K562 (cell line): ENCODE results near the gene IGFL1. TPM values are rescaled to one million over a fixed set of nuclear protein-coding genes. Genes with fewer than 3 reads are reported as not detected.
A peak's percentile ranks its signal among the peaks of the same experiment; 100 is the strongest.

Experiments
- ATAC-seq: fragments of 200-7000 bp; cut with Tn5 transposase; 3 replicates; pipeline ENCODE4 v1.9.1; 2020; ENCODE audit warnings: moderate library complexity
- BruUV-seq: library from RNA; stranded (reverse); fragments of 400-500 nt; replicated peaks from 2 replicates; lab custom pipeline; 2021; lab: Mats Ljungman, UMichigan
- CTCF ChIA-PET: fragments of 300-600 bp; formaldehyde crosslinking; extraction: SDS; loops from one replicate; lab custom pipeline; 2021; ENCODE audit warnings: low intra/inter-chr PET ratio; lab: Yijun Ruan, JAX
- POLR2A ChIA-PET: fragments of 300-600, 350-650 bp; sonication (Branson Sonifier 250); formaldehyde crosslinking; extraction: SDS; loops from one replicate; lab custom pipeline; 2021; ENCODE audit warnings: antibody characterized with exemption, inconsistent platforms; lab: Yijun Ruan, JAX
- DNase-seq, 4 experiments: peaks; one replicate each; pipeline versions ENCODE4 v3.0.0 to v3.0.0-alpha.2; 2011 to 2018; ENCODE audit warnings: low spot score in 3 of 4, mixed read lengths in 3 of 4; ENCODE audit errors: extremely low read depth in 1 of 4
- FAIRE-seq: peaks from 2 replicates; lab custom pipeline; 2011; peaks lifted over from hg19 to GRCh38; lab: Jason Lieb, UNC
- H2AFZ ChIP-seq: 2 replicates; pipeline ENCODE4 v1.6.0; 2011; ENCODE audit warnings: low read depth, low read length, control low read depth, inconsistent platforms
- H3K27ac ChIP-seq: fragments of 200-600 bp; 3 replicates; pipeline ENCODE4 v1.8.0; 2011; ENCODE audit warnings: low read depth, mild to moderate bottlenecking, control low read depth, inconsistent platforms, low read length, moderate library complexity, mixed read lengths; ENCODE audit errors: extremely low read depth
- H3K27me3 ChIP-seq, 2 experiments: fragments of 300-600 bp in 1 of 2; 2 replicates in 1 of 2; 3 replicates in 1 of 2; pipeline versions ENCODE4 v1.6.0 to v1.8.0; 2011; ENCODE audit warnings: inconsistent platforms in 2 of 2, low read length in 2 of 2, mild to moderate bottlenecking in 1 of 2, mixed read lengths in 1 of 2, moderate library complexity in 1 of 2; ENCODE audit not compliant: control insufficient read depth in 2 of 2, insufficient read depth in 2 of 2
- H3K36me3 ChIP-seq: fragments of 300-600 bp; 3 replicates; pipeline ENCODE4 v1.8.0; 2011; ENCODE audit warnings: mild to moderate bottlenecking, low read length, inconsistent platforms; ENCODE audit not compliant: control insufficient read depth, insufficient read depth
- H3K4me1 ChIP-seq, 2 experiments: fragments of 200-600 bp in 1 of 2; replicated peaks in 1 of 2; 2 replicates in 1 of 2; 3 replicates in 1 of 2; pipeline versions ENCODE4 v1.5.1 to v1.8.0; 2011; ENCODE audit warnings: inconsistent platforms in 2 of 2, low read length in 2 of 2, mild to moderate bottlenecking in 1 of 2, mixed read lengths in 1 of 2, moderate library complexity in 1 of 2; ENCODE audit not compliant: control insufficient read depth in 2 of 2, insufficient read depth in 2 of 2
- H3K4me2 ChIP-seq: 2 replicates; pipeline ENCODE4 v1.6.1; 2011; ENCODE audit warnings: low read length, control low read depth, inconsistent platforms, mixed read lengths; ENCODE audit not compliant: insufficient read depth
- H3K4me3 ChIP-seq: fragments of 200-600 bp; sonication (generic), shearing (Covaris generic); 2 replicates; pipeline ENCODE4 v1.5.1; 2016; ENCODE audit warnings: control low read depth, inconsistent platforms
- H3K79me2 ChIP-seq: fragments of 200-600 bp; 3 replicates; pipeline ENCODE4 v1.8.0; 2011; ENCODE audit warnings: low read length, inconsistent platforms; ENCODE audit not compliant: control insufficient read depth, insufficient read depth
- H3K9ac ChIP-seq, 2 experiments: 2 replicates each; pipeline versions ENCODE4 v1.6.0 to v1.6.1; 2011; ENCODE audit warnings: low read depth in 2 of 2, low read length in 2 of 2, control low read depth in 1 of 2, inconsistent platforms in 1 of 2, mild to moderate bottlenecking in 1 of 2, mixed read lengths in 1 of 2; ENCODE audit not compliant: insufficient read depth in 1 of 2
- H3K9me1 ChIP-seq: one replicate; pipeline ENCODE4 v1.6.0; 2011; ENCODE audit warnings: inconsistent platforms, mild to moderate bottlenecking, low read length, moderate library complexity; ENCODE audit not compliant: control insufficient read depth, insufficient read depth
- H3K9me3 ChIP-seq: replicated peaks from 2 replicates; pipeline ENCODE4 v1.5.1; 2011; ENCODE audit warnings: low read depth, low read length, inconsistent platforms; ENCODE audit not compliant: control insufficient read depth, insufficient read depth
- H4K20me1 ChIP-seq: replicated peaks from 2 replicates; pipeline ENCODE4 v1.6.1; 2011; ENCODE audit warnings: low read length, inconsistent platforms, mixed read lengths; ENCODE audit not compliant: control insufficient read depth, insufficient read depth
- CBX5 ChIP-seq: IDR thresholded peaks from 2 replicates; pipeline ENCODE4 v1.6.1; 2014; ENCODE audit warnings: low read depth, borderline replicate concordance
- HDAC2 ChIP-seq: fragments of 450-650 bp; IDR thresholded peaks from 2 replicates; pipeline ENCODE4 v1.6.1; 2016; ENCODE audit warnings: mild to moderate bottlenecking
- HOXB6 ChIP-seq: fragments of 250-450 bp; sonication (Bioruptor Pico); IDR thresholded peaks from 2 replicates; pipeline ENCODE4 v1.5.1; 2022; ENCODE audit warnings: mild to moderate bottlenecking, borderline replicate concordance
- KAT8 ChIP-seq: fragments of 450-650 bp; IDR thresholded peaks from 2 replicates; pipeline ENCODE4 v1.6.1; 2016; ENCODE audit warnings: low read depth, mild to moderate bottlenecking
- MEF2A ChIP-seq: IDR thresholded peaks from 2 replicates; pipeline ENCODE4 v1.6.1; 2011; ENCODE audit warnings: low read depth, mild to moderate bottlenecking, low read length, moderate library complexity; ENCODE audit not compliant: control insufficient read depth
- MTA1 ChIP-seq: fragments of 450-650 bp; IDR thresholded peaks from 2 replicates; pipeline ENCODE4 v1.6.1; 2017; ENCODE audit warnings: borderline replicate concordance
- NONO ChIP-seq, 2 experiments: fragments of 200-400 bp in 1 of 2; fragments of 450-650 bp in 1 of 2; formaldehyde crosslinking in 1 of 2; IDR thresholded peaks; 2 replicates each; pipeline ENCODE4 v1.6.1; 2017; ENCODE audit warnings: low read depth in 2 of 2, mild to moderate bottlenecking in 2 of 2, moderate library complexity in 2 of 2, low read length in 1 of 2
- NR3C1 ChIP-seq: sonication (generic); formaldehyde crosslinking; IDR thresholded peaks from 2 replicates; pipeline ENCODE4 v1.8.1; 2022; ENCODE audit warnings: missing genetic modification reagents
- RBM34 ChIP-seq: fragments of 200-400 bp; formaldehyde crosslinking; IDR thresholded peaks from 2 replicates; pipeline ENCODE4 v1.6.1; 2018; ENCODE audit warnings: low read length, borderline replicate concordance; ENCODE audit not compliant: insufficient read depth
- SMARCB1 ChIP-seq: IDR thresholded peaks from 2 replicates; pipeline ENCODE4 v1.6.1; 2011; ENCODE audit warnings: improper control_type of control experiment, low read depth; ENCODE audit not compliant: insufficient read length
- SMC3 ChIP-seq: conservative IDR thresholded peaks from 2 replicates; pipeline ENCODE4 v1.6.1; 2011; ENCODE audit warnings: low read depth, low read length, improper control_type of control experiment; ENCODE audit not compliant: insufficient read depth
- SNIP1 ChIP-seq: fragments of 450-650 bp; IDR thresholded peaks from 2 replicates; pipeline ENCODE4 v1.7.1; 2017; ENCODE audit warnings: low read depth, mild to moderate bottlenecking
- SRSF9 ChIP-seq: fragments of 200-400 bp; formaldehyde crosslinking; IDR thresholded peaks from 2 replicates; pipeline ENCODE4 v1.6.1; 2017; ENCODE audit warnings: low read depth, low read length, borderline replicate concordance
- TCF7 ChIP-seq: sonication (generic); IDR thresholded peaks from 2 replicates; pipeline ENCODE4 v1.6.1; 2016; ENCODE audit warnings: antibody characterized with exemption, borderline replicate concordance
- TEAD1 ChIP-seq, 2 experiments: fragments of 450-650 bp in 1 of 2; sonication (generic) in 1 of 2; formaldehyde crosslinking; IDR thresholded peaks; 2 replicates each; pipeline versions ENCODE4 v1.4.0 to v1.8.0; 2020 to 2022; ENCODE audit warnings: mild to moderate bottlenecking in 2 of 2, missing genetic modification reagents in 1 of 2
- ZBED1 ChIP-seq: IDR thresholded peaks from 2 replicates; pipeline ENCODE4 v1.6.1; 2014
- ZBTB7A ChIP-seq: IDR thresholded peaks from 2 replicates; pipeline ENCODE4 v1.6.1; 2011; ENCODE audit warnings: low read depth, mild to moderate bottlenecking, low read length, moderate library complexity, borderline replicate concordance; ENCODE audit not compliant: control insufficient read depth
- ZFP1 ChIP-seq: fragments of 450-650 bp; formaldehyde crosslinking; IDR thresholded peaks from 2 replicates; pipeline ENCODE4 v1.4.0; 2020; ENCODE audit warnings: mild to moderate bottlenecking, mixed read lengths
- ZFX ChIP-seq: sonication (generic); formaldehyde crosslinking; IDR thresholded peaks from 2 replicates; pipeline ENCODE4 v1.8.0; 2022; ENCODE audit warnings: mild to moderate bottlenecking, missing genetic modification reagents, moderate library complexity
- ZNF217 ChIP-seq: sonication (generic); formaldehyde crosslinking; IDR thresholded peaks from 2 replicates; pipeline ENCODE4 v1.8.0; 2022; ENCODE audit warnings: mild to moderate bottlenecking, missing genetic modification reagents
- ZNF583 ChIP-seq: fragments of 250-450 bp; sonication (Bioruptor Pico); IDR thresholded peaks from 2 replicates; pipeline ENCODE4 v1.4.0; 2020
- ZNF764 ChIP-seq: fragments of 250-450 bp; sonication (Bioruptor Pico); IDR thresholded peaks from 2 replicates; pipeline ENCODE4 v1.4.0; 2020; ENCODE audit warnings: low read depth, mild to moderate bottlenecking, moderate library complexity
- WGBS: fragments of 100-300 bp; shearing (Covaris generic); methylation state at CpG from one replicate; pipeline ENCODE4 v1.1.6; 2016; ENCODE audit warnings: low coverage, mixed read lengths; ENCODE audit not compliant: insufficient coverage; ENCODE audit errors: missing lambda C conversion rate; 5-methylcytosine and 5-hydroxymethylcytosine counted together
- in situ Hi-C: fragments of 300-500 bp; cut with MboI; formaldehyde crosslinking; loops from 4 replicates; pipeline ENCODE4 v1.15.0; 2018; ENCODE audit warnings: inconsistent platforms, mixed read lengths
- intact Hi-C: fragments of 100-400 bp; cut with micrococcal nuclease; formaldehyde crosslinking; loops from 2 replicates; pipeline ENCODE4 v1.14.2; 2022
- polyA plus RNA-seq, 8 experiments: library from polyadenylated mRNA; depleted of rRNA in 4 of 8; stranded (reverse) in 5 of 8; unstranded in 3 of 8; fragments of >200 nt; fragmentation: Nextera tagmentation in 2 of 8; fragmentation: Illumina TruSeq in 1 of 8; extraction: Ambion mirVana in 2 of 8; extraction: Trizol in 1 of 8; gene quantifications; 2 replicates each; pipeline versions ENCODE4 v1.2.1 to v1.2.3, GENCODE V29; 2011 to 2014; ENCODE audit warnings: inconsistent platforms in 1 of 8, missing spikeins in 1 of 8
- total RNA-seq, 7 experiments: library from RNA; depleted of rRNA in 6 of 7; stranded (reverse); fragments of >200 nt in 6 of 7; fragmentation: Illumina TruSeq in 2 of 7; extraction: Trizol in 2 of 7; gene quantifications; 2 replicates each; pipeline versions ENCODE4 v1.2.1 to v1.2.3, GENCODE V29; 2011 to 2021; ENCODE audit warnings: low replicate concordance in 1 of 7
- TF ChIP-seq, protein P1 (sequence below): fragments of 250-450 bp; sonication (Bioruptor Pico); IDR thresholded peaks from 2 replicates; pipeline ENCODE4 v1.5.0; 2021
- TF ChIP-seq, protein P2 (sequence below): fragments of 450-650 bp; IDR thresholded peaks from one replicate; pipeline ENCODE4 v1.6.1; 2018; ENCODE audit warnings: mild to moderate bottlenecking, moderate library complexity; ENCODE audit not compliant: partially characterized antibody

Gene IGFL1
- total and polyA plus RNA-seq, 9 of the 15 experiments (the other 6 are each of a cell fraction or from before 2014, with no cell fraction given) = not detected

DNA sequence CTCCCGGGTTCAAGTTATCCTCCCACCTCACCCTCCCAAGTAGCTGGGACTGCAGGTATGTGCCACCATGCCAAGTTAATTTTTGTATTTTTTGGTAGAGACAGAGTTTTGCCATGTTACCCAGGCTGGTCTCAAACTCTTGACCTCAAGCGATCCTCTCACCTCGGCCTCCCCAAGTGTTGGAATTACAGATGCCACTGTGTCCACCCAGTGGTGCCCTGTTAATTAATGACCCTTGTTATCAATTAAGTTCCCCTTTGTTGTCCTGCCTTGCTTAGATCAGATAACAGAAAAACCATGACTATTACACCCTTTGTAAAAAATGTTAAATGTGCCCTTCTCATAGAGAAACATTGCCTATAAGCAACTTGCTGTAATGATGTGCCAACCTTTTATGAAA is 34.4 kb upstream of the IGFL1 start:
- DNase-seq (no peak), ATAC-seq (no peak), FAIRE-seq (no peak)
- 73% methylated on average over 3 of the region's 3 CpGs for WGBS
- in situ Hi-C loops (no loop called here), intact Hi-C loops (no loop called here)
- no peak overlapping the region for H2AFZ ChIP-seq
- no peak overlapping the region for H3K4me3 ChIP-seq
- CTCF ChIA-PET = interaction anchor here (1.2 kb wide), 1 partner anchor 70 kb away, joined by 3 read pairs; no protein-coding TSS in a partner anchor
- H3K9ac ChIP-seq = no peak overlapping the region
- H4K20me1 ChIP-seq = no peaks in the 10 kb centered on the region
- BruUV-seq = no TSS peak
- no peak overlapping the region for H3K4me2 ChIP-seq
- POLR2A ChIA-PET = no interaction called here
- H3K9me3 ChIP-seq = no peaks in the 10 kb centered on the region
- peaks cover 6 to 7% of the 10 kb centered on the region in 2 experiments; a peak in 4 of 5 replicates for H3K4me1 ChIP-seq
- H3K9me1 ChIP-seq = no peaks in the 10 kb centered on the region
- no peaks in the 10 kb centered on the region for H3K79me2 ChIP-seq
- H3K27ac ChIP-seq = no peak overlapping the region
- H3K36me3 ChIP-seq = no peaks in the 10 kb centered on the region
- no peaks in the 10 kb centered on the region; a peak in 1 of 5 replicates for H3K27me3 ChIP-seq
- TF ChIP-seq SMARCB1 (no peak), MEF2A (no peak), SMC3 (no peak), ZNF217 (CRISPR knock-in tag) (no peak), ZFX (peak; percentile 9; the same call in 1 of the 2 replicates), SNIP1 (no peak), ZBTB7A (no peak), TCF7 (no peak), ZNF583 (CRISPR knock-in tag) (no peak), SRSF9 (no peak), MTA1 (no peak), KAT8 (no peak), ZFP1 (CRISPR knock-in tag) (peak; percentile 60), HOXB6 (CRISPR knock-in tag) (no peak), HDAC2 (no peak), NONO (IDR thresholded peaks at IDR 0.05; ENCODE audit: low read depth in 2 of 2, low read length in 1 of 2) (no peak), NR3C1 (no peak), TEAD1 (CRISPR knock-in tag; IDR thresholded peaks at IDR 0.05) (no peak; a peak in 2 of 4 replicates), ZBED1 (no peak), RBM34 (no peak), CBX5 (no peak), ZNF764 (CRISPR knock-in tag) (peak; percentile 15; the same call in 1 of the 2 replicates)
- TF ChIP-seq, protein P1, sequence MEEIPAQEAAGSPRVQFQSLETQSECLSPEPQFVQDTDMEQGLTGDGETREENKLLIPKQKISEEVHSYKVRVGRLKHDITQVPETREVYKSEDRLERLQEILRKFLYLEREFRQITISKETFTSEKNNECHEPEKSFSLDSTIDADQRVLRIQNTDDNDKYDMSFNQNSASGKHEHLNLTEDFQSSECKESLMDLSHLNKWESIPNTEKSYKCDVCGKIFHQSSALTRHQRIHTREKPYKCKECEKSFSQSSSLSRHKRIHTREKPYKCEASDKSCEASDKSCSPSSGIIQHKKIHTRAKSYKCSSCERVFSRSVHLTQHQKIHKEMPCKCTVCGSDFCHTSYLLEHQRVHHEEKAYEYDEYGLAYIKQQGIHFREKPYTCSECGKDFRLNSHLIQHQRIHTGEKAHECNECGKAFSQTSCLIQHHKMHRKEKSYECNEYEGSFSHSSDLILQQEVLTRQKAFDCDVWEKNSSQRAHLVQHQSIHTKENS (CRISPR knock-in tag) = peak; percentile 81
- TF ChIP-seq, protein P2, sequence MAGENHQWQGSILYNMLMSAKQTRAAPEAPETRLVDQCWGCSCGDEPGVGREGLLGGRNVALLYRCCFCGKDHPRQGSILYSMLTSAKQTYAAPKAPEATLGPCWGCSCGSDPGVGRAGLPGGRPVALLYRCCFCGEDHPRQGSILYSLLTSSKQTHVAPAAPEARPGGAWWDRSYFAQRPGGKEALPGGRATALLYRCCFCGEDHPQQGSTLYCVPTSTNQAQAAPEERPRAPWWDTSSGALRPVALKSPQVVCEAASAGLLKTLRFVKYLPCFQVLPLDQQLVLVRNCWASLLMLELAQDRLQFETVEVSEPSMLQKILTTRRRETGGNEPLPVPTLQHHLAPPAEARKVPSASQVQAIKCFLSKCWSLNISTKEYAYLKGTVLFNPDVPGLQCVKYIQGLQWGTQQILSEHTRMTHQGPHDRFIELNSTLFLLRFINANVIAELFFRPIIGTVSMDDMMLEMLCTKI = no peak
